HT-29 (cell line): ENCODE data around the gene LMOD2. TPM values are rescaled to one million over a fixed set of nuclear protein-coding genes. Genes with fewer than 3 reads are reported as not detected.

Experiments used
- total RNA-seq: library from RNA; depleted of rRNA; stranded (reverse); fragments of >200 nt; shearing (Covaris generic); gene quantifications from 2 replicates; pipeline ENCODE4 v1.2.3, GENCODE V29; 2014; rRNA removed

The LMOD2 gene
- total RNA-seq, 1 experiment from 2014 or later: not detected

Other genes starting within 250 kb of the LMOD2 start
- gene IQUB, start 121.3 kb upstream of the LMOD2 start, total RNA-seq: 0.05 and 0.50 TPM in 2 replicates
- 16.3 and 19.2 TPM in 2 replicates for gene NDUFA5, start 98.0 kb upstream of the LMOD2 start, total RNA-seq
- gene ASB15, start 54.0 kb upstream of the LMOD2 start, total RNA-seq: not detected in 2 replicates
- gene WASL, start 93.1 kb downstream of the LMOD2 start, total RNA-seq: 8.9 and 9.7 TPM in 2 replicates
- 0.79 and 2.8 TPM in 2 replicates for gene HYAL4, start 189.3 kb downstream of the LMOD2 start, total RNA-seq